CD4-positive, CD25-positive, alpha-beta regulatory T cell (primary cell): ENCODE data around the gene SNRNP70. TPM values are rescaled to one million over a fixed set of nuclear protein-coding genes. Genes with fewer than 3 reads are reported as not detected.

ENCODE experiments used
- ATAC-seq, 2 donors: fragments of 150-1000 bp; cut with Tn5 transposase; one replicate each; pipeline ENCODE4 v1.10.0; 2021; ENCODE audit warnings: low read depth in 2 of 2, moderate number of reproducible peaks in 2 of 2, moderate library complexity in 1 of 2
- DNase-seq, 3 donors: peaks; one replicate each; pipeline versions ENCODE4 v3.0.0 to v3.0.0-alpha.2; 2012 to 2022; ENCODE audit warnings: mixed read lengths in 1 of 3
- H3K27ac ChIP-seq: one replicate; pipeline ENCODE4 v1.7.0; 2013; ENCODE audit warnings: mild to moderate bottlenecking, low read length; ENCODE audit not compliant: insufficient read depth, poor library complexity, severe bottlenecking
- H3K27me3 ChIP-seq: one replicate; pipeline ENCODE4 v1.7.0; 2013; ENCODE audit warnings: low read length; ENCODE audit not compliant: control insufficient read depth, insufficient read depth
- H3K36me3 ChIP-seq: one replicate; pipeline ENCODE4 v1.7.0; 2013; ENCODE audit warnings: mild to moderate bottlenecking, low read length, moderate library complexity; ENCODE audit not compliant: control insufficient read depth, insufficient read depth
- H3K4me1 ChIP-seq: 2 replicates; pipeline ENCODE4 v1.7.0; 2013; ENCODE audit warnings: mild to moderate bottlenecking, low read length; ENCODE audit not compliant: insufficient read depth, control insufficient read depth, poor library complexity, severe bottlenecking
- H3K4me3 ChIP-seq: one replicate; pipeline ENCODE4 v1.7.0; 2013; ENCODE audit warnings: low read depth, mild to moderate bottlenecking, low read length, moderate library complexity
- H3K9me3 ChIP-seq, 2 experiments: 1 replicate in 1 of 2; 2 replicates in 1 of 2; pipeline ENCODE4 v1.7.0; 2013; ENCODE audit warnings: low read length in 2 of 2, mild to moderate bottlenecking in 1 of 2, moderate library complexity in 1 of 2; ENCODE audit not compliant: control insufficient read depth in 2 of 2
- H3K27ac Mint-ChIP-seq, 3 donors: one replicate each; pipeline ENCODE4 v1.8.0; 2020 to 2022; ENCODE audit warnings: mild to moderate bottlenecking in 3 of 3, mixed read lengths in 3 of 3, moderate library complexity in 2 of 3
- H3K27me3 Mint-ChIP-seq: one replicate; pipeline ENCODE4 v1.8.0; 2022; ENCODE audit warnings: mild to moderate bottlenecking, mixed read lengths
- H3K36me3 Mint-ChIP-seq: one replicate; pipeline ENCODE4 v1.8.0; 2020; ENCODE audit warnings: mixed read lengths
- H3K4me1 Mint-ChIP-seq, 4 donors: one replicate each; pipeline ENCODE4 v1.8.0; 2020 to 2022; ENCODE audit warnings: mixed read lengths in 4 of 4, mild to moderate bottlenecking in 1 of 4
- H3K4me3 Mint-ChIP-seq, 4 donors: one replicate each; pipeline ENCODE4 v1.8.0; 2020 to 2022; ENCODE audit warnings: mild to moderate bottlenecking in 4 of 4, mixed read lengths in 4 of 4, moderate library complexity in 3 of 4
- H3K9me3 Mint-ChIP-seq, 7 donors: one replicate each; pipeline ENCODE4 v1.8.0; 2020 to 2022; ENCODE audit warnings: mixed read lengths in 7 of 7, mild to moderate bottlenecking in 3 of 7, moderate library complexity in 2 of 7
- polyA plus RNA-seq, 4 donors: library from polyadenylated mRNA; unstranded; fragments of 300-500 nt; fragmentation: Illumina TruSeq; gene quantifications; one replicate each; pipeline ENCODE4 v1.2.3, GENCODE V29; 2021
- total RNA-seq: library from RNA; stranded (reverse); gene quantifications from one replicate; pipeline ENCODE4 v1.2.3, GENCODE V29; 2022

SNRNP70 gene
- total and polyA plus RNA-seq, 5 donors from 2014 or later = 45.5 to 381 (median 54.8) TPM

- Mint-ChIP-seq H3K36me3 (no peaks in the 10 kb centered on the region), H3K27me3 (peaks cover 16% of the 10 kb centered on the region), H3K9me3 (peaks cover 0 to 3% (median 0%) of the 10 kb centered on the region in 7 donors), H3K4me1 (peaks cover 0 to 28% (median 8%) of the 10 kb centered on the region in 4 donors), H3K27ac (peak overlapping the region in 2 of 3 donors; percentile 77 to 78), H3K4me3 (peak overlapping the region; percentile 56 to 92 (median 84))
- H3K4me3 ChIP-seq = no peak overlapping the region
- H3K4me1 ChIP-seq = peaks cover 18% of the 10 kb centered on the region
- ATAC-seq = no peak
- no peaks in the 10 kb centered on the region for H3K27me3 ChIP-seq
- H3K9me3 ChIP-seq = no peaks in the 10 kb centered on the region
- no peak for DNase-seq
- no peaks in the 10 kb centered on the region for H3K36me3 ChIP-seq
- H3K27ac ChIP-seq = no peak overlapping the region
Measured at GRCh38 chr19:49128545-49129237, 43.4 kb downstream of the SNRNP70 start.

- no peak for ATAC-seq
- peaks cover 20% of the 10 kb centered on the region for H3K27me3 Mint-ChIP-seq
- no peaks in the 10 kb centered on the region for H3K9me3 ChIP-seq
- H3K4me3 ChIP-seq = no peak overlapping the region
- H3K4me1 Mint-ChIP-seq = peaks cover 0 to 30% (median 8%) of the 10 kb centered on the region in 4 donors
- H3K9me3 Mint-ChIP-seq = peaks cover 0 to 3% (median 0%) of the 10 kb centered on the region in 7 donors
- no peak for DNase-seq
- H3K27ac ChIP-seq = no peak overlapping the region
- peak overlapping the region in 3 of 4 donors; percentile 72 to 89 (median 80) for H3K4me3 Mint-ChIP-seq
- H3K36me3 Mint-ChIP-seq = no peaks in the 10 kb centered on the region
- peaks cover 23% of the 10 kb centered on the region for H3K4me1 ChIP-seq
- H3K36me3 ChIP-seq = no peaks in the 10 kb centered on the region
- H3K27ac Mint-ChIP-seq = peak overlapping the region in 1 of 3 donors; percentile 2
- peaks cover 3% of the 10 kb centered on the region for H3K27me3 ChIP-seq
Measured at GRCh38 chr19:49129238-49129583, 44.0 kb downstream of the SNRNP70 start.

GRCh38 chr19:49130325-49130724 is 45.1 kb downstream of the SNRNP70 start:
- ATAC-seq = no peak
- Mint-ChIP-seq H3K27ac (no peak overlapping the region), H3K4me3 (no peak overlapping the region), H3K36me3 (no peaks in the 10 kb centered on the region), H3K4me1 (peaks cover 0 to 30% (median 8%) of the 10 kb centered on the region in 4 donors), H3K9me3 (peaks cover 0 to 3% (median 0%) of the 10 kb centered on the region in 7 donors), H3K27me3 (peaks cover 20% of the 10 kb centered on the region)
- Histone ChIP-seq H3K4me1 (peaks cover 23% of the 10 kb centered on the region), H3K9me3 (no peaks in the 10 kb centered on the region), H3K36me3 (no peaks in the 10 kb centered on the region), H3K27me3 (peaks cover 4% of the 10 kb centered on the region), H3K4me3 (no peak overlapping the region), H3K27ac (no peak overlapping the region)
- no peak for DNase-seq

GRCh38 chr19:49132974-49133609 is 47.8 kb downstream of the SNRNP70 start:
- H3K4me1 Mint-ChIP-seq = peaks cover 0 to 24% (median 6%) of the 10 kb centered on the region in 4 donors
- peak overlapping the region; percentile 22 to 70 (median 46) for H3K4me3 Mint-ChIP-seq
- H3K36me3 Mint-ChIP-seq = no peaks in the 10 kb centered on the region
- Histone ChIP-seq H3K9me3 (no peaks in the 10 kb centered on the region), H3K4me3 (no peak overlapping the region), H3K27ac (no peak overlapping the region), H3K36me3 (no peaks in the 10 kb centered on the region), H3K27me3 (peaks cover 4% of the 10 kb centered on the region), H3K4me1 (peaks cover 16% of the 10 kb centered on the region)
- H3K27ac Mint-ChIP-seq = peak overlapping the region in 1 of 3 donors; percentile 60
- ATAC-seq = no peak
- H3K9me3 Mint-ChIP-seq = peaks cover 0 to 3% (median 0%) of the 10 kb centered on the region in 7 donors
- peaks cover 20% of the 10 kb centered on the region for H3K27me3 Mint-ChIP-seq
- DNase-seq = no peak

GRCh38 chr19:49133621-49134454 is 48.6 kb downstream of the SNRNP70 start:
- peaks cover 0 to 17% (median 1%) of the 10 kb centered on the region in 4 donors for H3K4me1 Mint-ChIP-seq
- no peak overlapping the region for H3K27ac ChIP-seq
- peak overlapping the region in 3 of 4 donors; percentile 29 to 70 (median 47) for H3K4me3 Mint-ChIP-seq
- H3K36me3 Mint-ChIP-seq = no peaks in the 10 kb centered on the region
- peaks cover 0 to 3% (median 0%) of the 10 kb centered on the region in 7 donors for H3K9me3 Mint-ChIP-seq
- DNase-seq (peak in 2 of 3 donors; percentile 36 to 49), ATAC-seq (no peak)
- no peaks in the 10 kb centered on the region for H3K9me3 ChIP-seq
- H3K27me3 ChIP-seq = peaks cover 4% of the 10 kb centered on the region
- no peak overlapping the region for H3K4me3 ChIP-seq
- H3K36me3 ChIP-seq = no peaks in the 10 kb centered on the region
- peaks cover 12% of the 10 kb centered on the region for H3K4me1 ChIP-seq
- H3K27me3 Mint-ChIP-seq = peaks cover 20% of the 10 kb centered on the region
- H3K27ac Mint-ChIP-seq = no peak overlapping the region

- Mint-ChIP-seq H3K36me3 (no peaks in the 10 kb centered on the region), H3K9me3 (peaks cover 0 to 2% (median 0%) of the 10 kb centered on the region in 7 donors), H3K4me3 (peak overlapping the region in 1 of 4 donors; percentile 7), H3K27me3 (peaks cover 11% of the 10 kb centered on the region), H3K27ac (no peak overlapping the region), H3K4me1 (peaks cover 0 to 8% (median 0%) of the 10 kb centered on the region in 4 donors)
- H3K4me1 ChIP-seq = peaks cover 11% of the 10 kb centered on the region
- ATAC-seq (no peak), DNase-seq (no peak)
- no peaks in the 10 kb centered on the region for H3K36me3 ChIP-seq
- H3K9me3 ChIP-seq = no peaks in the 10 kb centered on the region
- H3K27me3 ChIP-seq = peaks cover 4% of the 10 kb centered on the region
- H3K27ac ChIP-seq = no peak overlapping the region
- no peak overlapping the region for H3K4me3 ChIP-seq
Measured at GRCh38 chr19:49135686-49136085, 50.4 kb downstream of the SNRNP70 start.

- Histone ChIP-seq H3K4me1 (peaks cover 11% of the 10 kb centered on the region), H3K36me3 (no peaks in the 10 kb centered on the region), H3K27ac (no peak overlapping the region), H3K27me3 (peaks cover 4% of the 10 kb centered on the region), H3K9me3 (no peaks in the 10 kb centered on the region), H3K4me3 (no peak overlapping the region)
- peaks cover 0 to 11% (median 1%) of the 10 kb centered on the region in 4 donors for H3K4me1 Mint-ChIP-seq
- no peak overlapping the region for H3K4me3 Mint-ChIP-seq
- no peak overlapping the region for H3K27ac Mint-ChIP-seq
- peaks cover 0 to 2% (median 0%) of the 10 kb centered on the region in 7 donors for H3K9me3 Mint-ChIP-seq
- H3K27me3 Mint-ChIP-seq = peaks cover 12% of the 10 kb centered on the region
- ATAC-seq = no peak
- no peak for DNase-seq
- H3K36me3 Mint-ChIP-seq = no peaks in the 10 kb centered on the region
Measured at GRCh38 chr19:49136771-49137171, 51.5 kb downstream of the SNRNP70 start.
